GM18867 (cell line): ENCODE measurements around the gene PER1.

Source experiments
- ATAC-seq: cut with Tn5 transposase; IDR thresholded peaks from one replicate; pipeline ENCODE4 v1.9.1; 2021; ENCODE audit warnings: mild to moderate bottlenecking, moderate library complexity; ENCODE audit not compliant: unreplicated experiment

The PER1 gene

DNA sequence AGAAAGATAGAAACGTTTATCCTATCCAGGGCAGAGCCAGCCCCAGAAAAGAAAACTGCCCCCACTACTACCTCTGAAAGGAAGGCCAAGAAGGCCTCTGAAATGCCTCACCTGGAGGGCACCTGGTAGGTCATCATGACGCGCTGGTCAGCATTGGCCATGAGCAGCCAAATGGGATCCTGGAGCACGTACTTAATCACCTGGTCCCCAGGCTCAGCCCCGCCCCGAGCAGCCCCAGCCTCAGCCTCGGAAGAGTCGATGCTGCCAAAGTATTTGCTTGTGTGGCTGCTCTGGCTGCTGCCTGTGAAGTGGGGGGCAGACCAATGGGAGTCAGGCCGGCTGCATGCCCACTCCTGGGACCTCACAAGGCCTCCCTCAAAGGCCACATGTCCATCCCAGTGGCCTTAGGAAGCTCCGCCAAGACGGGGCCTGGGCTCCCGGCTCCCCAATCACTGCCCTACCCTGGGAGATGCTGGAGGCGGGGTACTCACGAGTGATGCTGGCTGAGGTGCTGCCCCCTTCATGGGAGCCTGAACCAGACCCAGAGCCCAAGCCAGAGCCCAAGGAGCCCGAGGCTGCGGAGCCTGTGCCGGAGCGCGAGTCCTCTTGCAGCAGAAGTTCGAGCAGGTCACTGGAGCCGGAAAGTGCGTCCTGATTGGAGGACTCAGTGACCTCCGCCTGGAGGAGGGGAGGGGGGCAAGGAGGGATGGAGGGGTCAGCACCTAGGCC is 9.9 kb downstream of the PER1 start:
- no peak for ATAC-seq

DNA sequence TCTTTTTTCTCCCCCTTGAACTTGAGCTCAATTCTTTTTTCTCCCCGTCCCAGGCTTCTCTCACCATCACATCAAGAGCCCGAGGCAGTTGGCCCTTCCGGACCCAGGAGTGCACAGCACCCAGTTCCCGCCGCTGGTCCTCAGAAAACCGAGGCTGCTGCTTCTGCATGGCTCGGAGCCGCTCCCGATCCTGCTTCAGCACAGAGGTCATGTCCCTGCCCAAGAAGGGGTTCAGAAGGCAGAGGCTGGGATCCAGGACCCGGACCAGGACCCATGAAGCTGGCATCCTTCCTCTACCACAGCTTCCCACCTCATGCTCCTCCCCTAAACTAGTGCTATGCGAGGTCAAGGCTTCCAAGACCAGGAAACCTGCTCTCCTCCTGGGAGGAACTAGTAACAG is 10.5 kb downstream of the PER1 start:
- no peak for ATAC-seq

DNA sequence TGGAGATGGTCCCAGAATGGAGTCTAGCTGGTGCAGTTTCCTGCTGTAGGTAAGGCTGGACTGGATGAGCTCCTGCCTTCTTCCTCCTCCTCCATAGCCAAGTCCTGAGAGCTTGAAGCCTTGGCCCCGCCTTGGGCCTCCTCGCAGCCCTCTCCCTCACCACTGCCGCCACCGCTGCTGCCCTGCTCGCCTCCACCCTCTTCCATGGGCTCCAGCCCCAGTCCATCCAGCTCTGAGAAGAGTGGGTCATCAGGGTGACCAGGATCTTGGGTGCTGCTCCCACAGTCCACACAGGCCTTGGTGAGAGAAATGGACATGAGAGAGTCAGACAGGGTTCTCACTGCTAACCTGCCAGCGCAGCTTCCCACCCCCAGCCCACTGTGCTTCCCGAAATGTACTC is 11.2 kb downstream of the PER1 start:
- no peak for ATAC-seq

DNA sequence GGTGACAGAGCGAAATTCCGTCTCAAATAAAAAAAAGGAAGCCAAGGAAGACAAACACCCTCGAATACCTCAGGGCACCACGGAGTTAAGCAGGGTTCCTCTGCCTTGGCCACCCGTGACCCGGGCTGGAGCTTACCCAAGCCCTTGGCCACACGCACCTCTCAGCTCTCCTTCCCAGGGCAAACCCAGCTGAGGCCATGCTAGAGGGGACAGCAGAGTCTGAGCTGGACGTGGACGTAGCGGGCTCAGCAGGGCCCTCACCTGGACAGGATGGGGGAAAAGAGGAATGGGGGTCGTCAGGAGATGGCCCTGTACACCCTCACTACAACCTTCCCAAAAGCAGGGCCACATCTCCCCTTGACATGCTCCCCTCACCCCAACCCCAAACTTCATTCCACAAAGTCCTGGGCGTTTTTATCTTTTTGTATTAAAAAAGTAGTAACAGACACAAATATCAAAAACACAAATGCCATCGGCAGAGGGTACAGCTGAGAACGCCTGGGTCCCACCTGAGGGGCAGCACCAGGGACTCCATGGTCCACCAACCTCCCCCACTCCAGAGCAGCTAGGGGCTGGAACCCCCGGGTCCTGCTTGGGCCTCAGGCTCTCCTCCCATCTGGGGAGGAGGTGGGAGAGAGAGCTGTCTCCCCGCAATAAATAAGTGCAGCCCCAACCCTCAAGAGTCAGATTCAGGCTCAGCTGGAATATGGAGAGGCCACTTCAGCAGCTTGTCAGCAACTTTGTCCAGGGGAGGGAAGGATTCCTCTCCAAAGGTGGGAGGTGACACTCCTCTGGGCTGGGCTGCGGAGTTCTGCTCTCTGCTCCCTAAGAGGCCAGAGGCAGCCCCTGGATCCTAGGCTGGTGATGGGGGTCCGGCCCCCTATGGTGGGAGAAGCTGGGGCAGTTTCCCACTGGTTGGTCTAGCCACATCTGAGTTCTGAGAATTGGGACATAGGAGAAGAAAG is 11.9 kb downstream of the PER1 start:
- ATAC-seq, result no peak

DNA sequence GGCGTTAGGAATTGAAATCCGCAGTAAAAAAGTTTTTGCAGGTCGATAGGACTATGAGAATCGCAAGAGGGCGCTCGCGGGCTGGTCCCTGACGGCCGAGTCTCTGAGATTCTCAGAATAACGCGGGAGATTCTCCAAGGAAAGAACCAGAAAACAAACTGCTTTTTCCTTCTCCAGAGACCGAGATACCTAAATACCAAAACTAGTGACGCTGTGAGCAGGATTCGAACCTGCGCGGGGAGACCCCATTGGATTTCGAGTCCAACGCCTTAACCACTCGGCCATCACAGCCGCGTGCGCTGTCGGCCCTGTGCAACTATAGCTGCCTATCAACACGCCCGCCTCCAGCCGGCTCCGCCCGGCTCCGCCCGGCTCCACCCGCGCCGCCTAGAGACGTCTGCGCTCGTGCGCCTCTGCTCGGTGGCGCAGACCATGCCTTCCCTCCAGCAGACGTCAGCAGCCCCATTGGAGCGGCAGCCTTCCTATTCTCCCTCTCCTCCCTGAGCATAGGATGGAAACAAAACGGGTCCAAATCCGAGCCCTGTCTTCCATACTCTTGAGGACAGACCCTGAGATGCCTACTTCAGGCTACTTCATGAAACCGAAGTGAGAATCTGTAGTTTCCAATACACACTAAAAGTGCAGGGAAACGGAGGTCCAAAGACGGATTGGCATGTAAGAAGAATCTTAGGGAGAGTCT is 13.4 kb downstream of the PER1 start:
- peak; percentile 81 for ATAC-seq

DNA sequence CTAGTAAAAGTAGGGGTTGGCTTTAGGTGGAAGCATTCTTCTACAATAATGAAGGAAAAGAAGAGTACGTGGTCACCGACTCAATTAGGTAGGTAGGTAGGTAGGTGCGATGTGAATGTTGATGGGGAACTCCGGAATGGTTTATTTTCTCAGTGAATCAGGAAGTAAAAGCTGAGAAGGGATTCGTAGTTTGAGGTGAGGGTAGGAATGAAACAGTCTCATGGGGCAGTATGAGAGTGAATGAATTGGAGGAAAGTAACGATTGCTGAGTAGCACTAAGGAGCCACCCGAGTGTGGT is 13.9 kb downstream of the PER1 start:
- no peak for ATAC-seq

DNA sequence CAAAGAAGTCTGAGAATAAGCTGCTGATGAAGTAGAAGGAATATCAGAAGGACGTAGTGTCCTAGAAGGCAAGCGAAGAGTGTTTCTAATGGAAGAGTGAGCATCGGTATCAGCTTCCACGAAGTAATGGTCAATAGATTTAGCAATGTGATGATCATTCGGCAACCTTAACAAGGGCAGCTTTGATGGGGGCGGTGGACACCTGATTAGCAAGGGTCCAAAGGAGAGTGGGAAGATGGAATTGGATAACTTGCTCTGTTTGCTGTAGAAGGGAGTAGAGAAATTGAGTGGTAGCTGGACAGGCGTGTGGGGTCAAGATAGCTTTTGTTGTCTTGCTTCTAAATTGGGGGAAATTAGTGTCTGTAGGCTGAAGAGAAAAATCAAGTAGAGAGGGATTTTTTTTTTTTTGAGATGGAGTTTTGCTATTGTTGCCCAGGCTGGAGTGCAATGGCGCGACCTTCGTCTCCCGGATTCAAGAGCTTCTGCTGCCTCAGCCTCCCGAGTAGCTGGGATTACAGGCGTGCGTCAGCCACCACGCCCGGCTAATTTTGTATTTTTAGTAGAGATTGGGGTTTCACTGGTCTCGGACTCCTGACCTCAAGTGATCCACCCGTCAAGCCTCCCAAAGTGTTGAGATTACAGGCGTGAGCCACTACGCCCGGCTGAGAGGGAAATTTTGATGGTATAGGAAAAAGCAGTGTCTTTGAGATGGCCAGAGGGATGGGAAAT is 14.4 kb downstream of the PER1 start:
- ATAC-seq, result no peak

DNA sequence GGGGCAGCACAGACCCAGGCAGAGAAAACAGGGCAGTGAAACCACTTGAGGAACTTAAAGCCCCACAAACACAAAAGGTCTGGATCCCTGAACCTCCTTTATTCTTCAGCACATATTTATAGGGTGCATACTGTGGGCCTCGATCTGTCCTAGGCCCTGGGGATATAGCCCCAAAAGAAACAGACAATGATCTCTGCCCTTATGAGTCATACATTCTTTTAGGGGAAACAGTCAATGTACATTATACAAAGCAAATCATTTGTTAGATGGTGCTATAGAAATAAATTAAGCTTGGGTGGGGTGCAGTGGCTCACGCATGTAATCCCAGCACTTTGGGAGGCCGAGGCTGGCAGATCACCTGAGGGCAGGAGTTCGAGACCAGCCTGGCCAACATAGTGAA is 18.3 kb downstream of the PER1 start:
- ATAC-seq, result no peak

DNA sequence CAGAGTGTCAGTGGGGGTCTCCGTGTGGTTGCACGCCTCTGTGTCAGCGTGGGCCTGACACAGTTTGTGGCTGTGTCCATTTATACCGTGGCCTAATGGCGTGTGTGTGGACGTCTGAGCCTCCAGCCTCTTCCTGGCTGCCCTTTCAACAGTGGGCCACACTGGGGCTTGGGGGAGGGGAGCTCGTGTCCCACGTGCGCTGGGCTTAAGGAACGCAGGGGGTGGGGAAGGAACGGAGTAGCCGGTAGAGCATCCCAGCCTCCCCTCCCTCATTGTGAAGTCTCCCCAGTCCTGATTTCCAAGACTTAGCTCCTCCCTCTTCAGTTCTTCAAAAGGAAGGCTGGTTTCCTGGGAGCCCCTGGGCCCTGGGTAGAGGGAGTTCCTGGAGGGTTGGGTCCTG is 18.8 kb downstream of the PER1 start:
- ATAC-seq, result no peak

DNA sequence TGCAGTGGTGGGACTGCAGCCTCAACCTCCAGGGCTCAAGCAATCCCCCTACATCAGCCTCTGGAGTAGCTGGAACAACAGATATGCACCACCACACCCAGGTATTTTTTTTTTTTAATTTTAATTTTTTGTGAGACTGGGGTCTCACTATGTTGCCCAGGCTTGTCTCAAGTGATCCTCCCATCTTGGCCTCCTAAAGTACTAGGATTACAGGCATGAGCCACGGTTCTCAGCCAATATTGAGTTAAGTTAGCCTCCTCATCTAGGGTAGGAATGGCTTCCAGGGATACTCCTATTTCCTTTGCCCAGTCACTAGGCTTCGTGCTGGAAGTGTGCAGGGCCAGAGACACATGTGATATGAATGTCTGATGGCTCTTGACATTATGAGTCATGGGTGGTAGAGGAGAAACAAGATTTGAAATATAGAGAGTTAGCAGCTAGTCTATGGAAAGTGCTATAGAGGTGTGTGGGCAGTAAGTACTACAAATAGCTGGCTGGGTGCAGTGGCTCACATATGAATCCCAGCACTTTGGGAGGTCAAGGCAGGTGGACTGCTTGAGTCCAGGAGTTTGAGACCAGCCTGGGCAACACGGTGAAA is 20.3 kb downstream of the PER1 start:
- ATAC-seq, result no peak

DNA sequence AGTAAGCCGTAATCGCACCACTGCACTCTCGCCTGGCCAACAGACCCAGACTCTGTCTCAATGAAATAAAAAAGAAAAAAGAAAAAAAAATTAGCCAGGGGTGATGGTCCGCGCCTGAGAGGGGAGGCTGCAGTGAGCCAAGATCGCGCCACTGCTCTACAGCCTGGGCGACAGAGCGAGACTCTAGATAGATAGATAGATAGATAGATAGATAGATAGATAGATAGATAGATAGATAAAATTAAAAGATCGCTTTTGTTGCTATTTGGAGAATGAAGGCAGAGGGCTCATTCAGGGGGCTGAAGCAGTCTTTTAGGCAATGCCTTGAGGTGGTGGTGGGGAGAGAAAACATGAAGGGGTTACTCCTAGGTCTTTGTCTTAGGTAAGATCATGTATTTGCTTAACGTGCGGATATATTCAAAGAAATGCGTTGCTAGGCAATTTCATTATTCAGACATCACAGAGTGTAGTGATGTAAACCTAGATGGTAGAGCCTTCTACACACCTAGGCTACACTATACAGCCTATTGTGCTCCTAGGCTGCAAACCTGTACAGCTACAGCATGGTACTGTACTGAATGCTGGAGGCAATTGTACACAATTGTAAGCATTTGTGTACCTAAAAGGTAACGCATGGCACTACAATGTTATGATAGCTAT is 23.9 kb downstream of the PER1 start:
- no peak for ATAC-seq

DNA sequence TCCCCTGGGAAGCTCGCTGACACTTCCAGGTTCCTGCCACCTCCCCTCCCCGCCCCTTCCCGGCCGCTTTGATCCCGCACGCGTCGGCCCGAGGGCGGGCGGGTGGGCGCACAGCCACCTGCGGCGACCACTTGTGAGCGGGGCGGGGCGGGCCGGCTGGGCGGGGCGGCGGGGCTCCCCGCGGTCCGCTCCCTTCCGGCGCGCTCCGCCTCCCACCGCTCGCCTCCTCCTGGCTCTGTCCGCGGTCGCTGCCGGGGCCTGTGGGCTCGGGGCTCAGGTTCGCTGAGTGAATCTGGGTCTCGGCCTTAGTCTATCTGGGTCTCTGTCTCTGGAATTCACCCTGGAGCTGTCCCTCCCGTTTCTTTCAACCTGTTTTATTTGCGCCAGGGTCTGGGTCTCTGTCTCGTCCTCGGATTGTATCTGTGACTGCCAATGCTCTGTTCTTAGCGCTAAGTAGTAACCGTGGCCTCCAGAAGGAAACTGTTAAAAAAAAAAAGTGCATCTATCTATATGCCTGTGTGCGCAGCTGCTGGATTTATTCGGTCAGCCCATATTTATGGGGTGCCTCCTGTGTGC is 25.6 kb downstream of the PER1 start:
- no peak for ATAC-seq

DNA sequence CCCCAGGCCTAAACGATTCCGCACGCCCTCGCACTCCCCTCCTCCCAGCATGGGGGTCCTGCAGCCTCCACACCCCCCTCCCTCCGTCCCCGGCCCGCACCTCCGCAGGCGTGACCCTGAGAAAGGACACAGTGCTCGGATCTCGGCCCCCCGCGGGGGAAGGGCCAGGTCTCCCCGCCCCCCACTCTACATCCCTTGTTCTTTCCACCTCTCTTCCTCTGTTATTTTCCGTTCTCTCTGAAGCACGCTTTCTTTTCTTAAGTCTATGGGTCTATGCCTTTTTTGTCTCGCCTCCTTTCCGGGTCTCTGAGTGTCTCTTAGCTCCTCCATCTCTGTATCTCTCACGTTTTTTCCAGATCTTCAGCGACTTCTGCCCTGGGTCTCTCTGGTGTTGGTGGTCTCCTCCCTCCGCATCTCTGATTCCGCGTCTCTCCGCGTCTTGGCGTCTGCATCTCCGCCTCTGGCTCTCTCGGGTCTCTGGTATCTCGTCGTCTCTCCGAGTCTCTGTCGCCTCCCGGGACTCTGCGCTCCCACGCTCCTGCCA is 26.2 kb downstream of the PER1 start:
- ATAC-seq, result no peak

DNA sequence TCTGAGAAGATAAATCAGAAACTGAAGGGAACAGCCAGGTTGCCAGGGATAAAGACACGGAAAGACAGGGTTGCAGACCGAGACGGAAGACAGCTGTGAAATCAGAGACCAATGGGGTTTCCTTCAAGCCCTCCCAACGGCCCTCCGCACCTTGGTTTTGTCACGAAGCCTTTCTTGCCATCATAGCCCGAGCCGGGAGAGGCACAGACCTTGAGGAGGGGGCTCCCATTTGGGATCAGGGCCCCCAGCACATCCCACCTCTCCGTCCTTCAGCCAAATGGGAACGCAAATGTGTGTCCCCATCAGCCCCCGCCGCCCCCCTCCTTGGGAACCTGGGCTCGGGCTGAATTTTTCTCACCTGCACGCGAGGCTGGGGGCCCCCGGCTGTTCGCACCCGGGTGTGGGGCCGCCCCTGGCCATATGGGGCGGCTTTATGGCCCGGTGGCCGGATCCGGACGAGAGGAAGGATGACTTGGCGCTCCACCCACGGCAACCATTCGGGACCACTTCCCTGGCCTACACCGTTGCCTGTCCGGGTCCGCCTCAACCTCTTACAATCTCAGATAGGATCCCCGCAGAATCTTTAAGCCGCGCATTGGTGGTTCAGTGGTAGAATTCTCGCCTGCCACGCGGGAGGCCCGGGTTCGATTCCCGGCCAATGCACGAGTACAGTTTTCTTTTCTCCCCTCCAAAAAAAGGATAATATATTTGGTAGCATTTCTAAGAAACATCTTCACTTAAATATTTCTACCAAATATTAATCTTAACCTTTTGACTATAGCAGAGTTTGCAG is 26.9 kb downstream of the PER1 start:
- no peak for ATAC-seq

DNA sequence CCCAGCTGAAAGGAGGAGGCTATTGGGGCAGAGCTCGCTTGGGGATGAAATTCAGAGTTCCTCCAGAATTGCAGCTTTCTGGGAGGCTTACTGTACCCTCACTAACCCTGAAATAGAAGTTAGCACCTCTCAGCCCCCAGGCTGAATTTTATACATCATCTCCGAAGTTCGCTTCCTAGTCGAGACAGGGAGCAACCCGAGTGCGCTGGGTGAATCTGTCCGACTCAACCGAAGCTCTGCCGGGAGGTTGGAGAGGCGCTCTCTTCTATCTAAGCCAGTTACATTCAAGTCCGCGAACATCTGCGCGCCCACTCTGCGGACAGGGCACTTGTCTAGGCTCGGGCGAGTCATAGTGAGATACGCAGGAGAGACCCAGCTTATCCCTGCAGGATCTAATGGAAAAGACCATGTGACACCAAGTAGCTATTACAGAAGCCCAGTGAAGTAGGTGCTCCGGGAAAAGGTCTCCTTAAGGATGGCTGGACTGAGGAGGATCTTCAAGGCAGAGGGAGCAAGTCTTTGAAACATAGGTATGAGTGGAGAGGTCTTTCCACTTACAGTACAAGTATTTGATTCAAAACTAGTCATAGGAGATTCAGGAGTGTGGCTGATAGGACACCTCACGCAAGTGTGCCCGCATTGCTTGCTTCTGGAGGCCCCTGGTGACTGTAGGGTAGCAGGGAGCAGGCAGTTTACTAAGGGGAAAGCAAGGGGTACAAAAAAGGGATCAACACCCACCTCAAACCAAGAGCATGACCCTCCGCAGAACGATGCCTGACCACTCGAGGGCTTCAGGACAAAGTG is 27.7 kb downstream of the PER1 start:
- ATAC-seq, result no peak

DNA sequence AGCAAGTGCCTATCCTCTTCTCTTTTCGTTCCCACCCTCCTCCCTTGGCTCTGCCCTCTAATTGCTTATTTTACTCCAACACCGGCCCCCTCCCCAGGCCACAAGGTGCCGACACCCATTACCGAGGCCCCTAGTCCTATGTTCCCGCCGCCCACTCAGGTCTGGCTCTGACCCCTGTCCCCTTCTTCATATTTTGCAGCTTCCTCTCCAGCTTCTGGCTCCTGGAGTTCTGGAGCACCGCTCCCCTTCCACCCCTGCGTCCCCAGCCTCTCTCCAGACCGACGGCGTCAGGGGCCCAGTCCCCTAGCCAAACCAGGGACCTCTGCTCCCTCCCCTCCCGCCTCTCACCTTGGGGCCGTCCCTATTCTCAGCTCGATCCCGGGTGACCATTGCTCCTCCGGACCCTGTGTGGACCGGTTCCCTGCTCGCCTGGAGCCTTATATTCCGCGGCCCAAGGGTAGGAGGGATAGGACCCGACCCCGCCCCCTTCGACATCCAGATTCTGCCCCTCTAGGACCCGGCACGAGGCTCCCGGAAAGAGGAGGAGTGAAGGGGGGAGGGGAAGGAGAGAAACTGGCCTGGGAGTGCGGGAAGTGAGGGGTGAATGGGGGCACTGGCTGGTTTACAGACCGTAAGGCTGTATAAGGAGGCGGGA is 28.4 kb downstream of the PER1 start, which contains the start of gene HES7:
TSS of gene HES7 (minus strand) at position 412 of the 655 bp plus-strand sequence. CDS start at position 390, 22 bp downstream.
- no peak for ATAC-seq
